NCI-H1436 (cell line): ENCODE data around the gene COPZ1.
"Not testable (repeated sequence)": the region's sequence is repeated elsewhere in the genome, so short reads cannot be mapped to it uniquely, and the experiment has no call there.

Experiments used
- DNase-seq: peaks from one replicate; lab custom pipeline; 2025; lab: John Stamatoyannopoulos, UW

Gene COPZ1, protein sequence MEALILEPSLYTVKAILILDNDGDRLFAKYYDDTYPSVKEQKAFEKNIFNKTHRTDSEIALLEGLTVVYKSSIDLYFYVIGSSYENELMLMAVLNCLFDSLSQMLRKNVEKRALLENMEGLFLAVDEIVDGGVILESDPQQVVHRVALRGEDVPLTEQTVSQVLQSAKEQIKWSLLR

DNA sequence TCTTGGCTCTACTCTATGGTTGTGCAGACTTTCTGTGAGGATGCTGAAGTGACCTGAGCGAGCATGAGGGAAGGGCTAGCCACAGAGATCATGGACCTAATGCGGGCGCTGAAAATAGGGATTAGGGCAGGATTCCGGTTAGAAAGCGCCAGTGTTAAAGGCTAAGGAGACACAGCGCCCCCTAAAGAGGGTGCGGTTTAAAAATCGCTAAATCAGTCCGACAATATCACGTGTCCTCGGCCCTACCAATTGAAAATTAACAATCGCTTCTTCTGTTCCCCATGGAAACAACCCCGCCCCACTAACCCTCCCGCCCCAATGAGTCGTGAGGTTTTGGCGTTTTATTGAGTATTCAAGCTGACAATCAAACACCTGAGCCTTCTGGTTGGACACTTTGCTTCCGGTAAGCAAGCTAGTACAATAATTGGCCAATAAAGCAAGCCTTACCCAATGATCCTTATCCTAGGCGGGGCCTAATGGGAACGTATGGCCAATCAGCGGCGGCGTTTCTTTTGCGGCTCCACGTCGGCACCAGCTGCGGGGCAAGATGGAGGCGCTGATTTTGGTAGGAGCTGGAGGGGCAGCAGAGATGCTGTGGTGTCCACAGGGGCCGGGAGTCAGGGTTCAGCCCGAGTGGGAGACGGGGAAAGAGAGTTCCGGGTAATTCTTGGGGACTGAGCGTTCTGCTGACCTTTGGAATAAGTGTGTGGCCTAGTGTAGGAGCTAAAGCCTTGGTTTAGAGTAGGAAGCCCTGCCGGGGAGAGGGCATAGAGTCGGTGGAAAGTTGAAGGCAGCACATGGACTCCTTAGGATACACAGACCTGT lies at the start of gene COPZ1:
TSS of gene COPZ1 (plus strand) at position 515 of the 825 bp plus-strand sequence. CDS start at position 548, 33 bp downstream.
- peak; percentile 99 for DNase-seq

DNA sequence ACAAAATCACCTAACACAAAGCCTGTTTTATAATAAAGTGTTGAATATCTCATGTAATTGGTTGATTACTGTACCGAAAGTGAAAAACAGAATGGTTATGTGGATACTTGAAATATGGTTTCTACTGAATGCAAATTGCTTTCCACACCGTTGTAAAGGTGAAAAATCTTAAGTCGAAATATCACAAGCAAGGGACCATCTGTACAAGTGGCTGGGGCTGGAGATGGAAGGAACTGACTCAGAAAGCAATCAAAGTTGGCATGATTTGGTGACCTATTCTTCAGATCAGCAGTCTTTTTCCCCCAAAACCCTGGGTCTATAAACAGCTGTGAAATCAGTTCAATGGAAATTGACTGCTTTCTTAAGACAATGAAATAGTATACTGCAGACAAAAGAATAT lies 48.6 kb upstream of the COPZ1 start:
- no peak for DNase-seq

DNA sequence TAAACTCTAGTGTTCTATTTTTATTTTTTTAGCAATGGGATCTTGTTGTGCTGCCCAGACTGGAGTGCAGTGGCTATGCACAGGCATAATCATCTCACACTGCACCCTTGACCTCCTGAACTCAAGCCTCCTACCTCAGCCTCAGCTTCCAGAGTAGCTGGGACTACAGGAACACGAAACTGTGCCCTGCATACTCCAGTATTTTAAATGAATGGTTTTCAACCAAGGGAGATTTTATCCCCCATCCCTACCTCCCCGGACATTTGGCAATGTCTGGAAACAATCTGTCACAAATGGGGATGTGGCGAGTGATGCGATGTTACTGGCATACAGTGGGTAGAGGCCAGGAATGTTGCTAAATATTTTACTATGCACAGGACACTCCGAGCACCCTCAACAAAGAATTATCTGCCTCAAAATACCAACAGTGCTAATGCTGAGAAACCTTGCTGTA lies 47.1 kb upstream of the COPZ1 start:
- no peak for DNase-seq

DNA sequence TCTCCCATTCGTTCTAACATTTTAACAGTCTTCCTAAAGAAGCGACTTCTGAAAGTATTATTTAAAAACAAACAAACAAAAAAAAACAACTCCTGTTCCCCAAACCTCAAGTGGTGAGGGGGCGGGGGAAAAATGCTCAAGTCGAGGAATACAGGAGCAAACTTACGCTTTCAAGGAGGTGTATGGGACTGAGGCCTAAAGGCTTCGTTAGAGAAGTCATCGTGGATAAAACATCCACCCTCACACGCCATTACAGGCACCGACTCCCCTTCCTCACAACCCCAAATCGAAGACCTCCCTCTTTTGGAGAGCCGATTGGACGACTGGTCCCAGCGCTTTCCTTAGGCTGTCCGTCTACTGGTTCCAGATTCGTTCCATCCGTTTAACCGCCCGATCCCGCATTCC lies 45.7 kb upstream of the COPZ1 start:
- no peak for DNase-seq

DNA sequence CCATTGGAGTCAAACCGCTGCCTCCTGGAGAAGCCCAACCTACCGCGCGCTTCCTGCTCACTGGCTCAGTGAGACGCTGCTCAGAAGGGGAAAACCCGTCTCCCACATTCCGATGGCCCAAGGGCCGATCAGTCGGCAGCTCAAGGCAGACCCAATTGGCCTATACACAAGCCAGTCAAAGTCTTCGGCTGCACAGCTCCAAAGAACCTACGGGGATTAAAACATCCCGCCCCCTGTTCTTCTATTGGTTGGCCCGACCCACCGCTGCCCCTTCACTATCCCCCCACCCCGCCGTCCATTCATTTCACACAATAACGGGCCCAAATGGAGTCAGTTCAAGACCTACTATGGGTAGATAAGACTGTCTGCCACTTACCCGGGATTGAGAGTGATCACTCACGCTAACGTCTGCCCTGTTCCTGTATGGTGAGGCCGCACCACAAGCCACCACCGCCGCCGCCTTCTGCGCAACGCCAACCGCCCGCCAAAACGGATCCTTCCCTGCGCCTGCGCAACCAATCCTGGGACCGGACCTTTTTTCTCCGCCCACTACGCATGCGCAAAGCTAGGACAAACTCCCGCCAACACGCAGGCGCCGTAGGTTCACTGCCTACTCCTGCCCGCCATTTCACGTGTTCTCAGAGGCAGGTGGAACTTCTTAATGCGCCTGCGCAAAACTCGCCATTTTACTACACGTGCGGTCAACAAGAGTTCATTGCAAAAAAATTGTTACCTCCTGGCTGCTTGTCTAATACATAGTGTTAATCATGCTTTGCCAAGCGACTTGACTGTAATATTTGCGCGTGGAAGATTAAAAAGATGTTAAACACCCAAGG lies 45.1 kb upstream of the COPZ1 start, which contains the start of gene CBX5:
TSS of gene CBX5 (minus strand) at position 491 of the 836 bp plus-strand sequence. CDS start 22,472 bp downstream, outside the sequence.
- DNase-seq, result peak; percentile 98

DNA sequence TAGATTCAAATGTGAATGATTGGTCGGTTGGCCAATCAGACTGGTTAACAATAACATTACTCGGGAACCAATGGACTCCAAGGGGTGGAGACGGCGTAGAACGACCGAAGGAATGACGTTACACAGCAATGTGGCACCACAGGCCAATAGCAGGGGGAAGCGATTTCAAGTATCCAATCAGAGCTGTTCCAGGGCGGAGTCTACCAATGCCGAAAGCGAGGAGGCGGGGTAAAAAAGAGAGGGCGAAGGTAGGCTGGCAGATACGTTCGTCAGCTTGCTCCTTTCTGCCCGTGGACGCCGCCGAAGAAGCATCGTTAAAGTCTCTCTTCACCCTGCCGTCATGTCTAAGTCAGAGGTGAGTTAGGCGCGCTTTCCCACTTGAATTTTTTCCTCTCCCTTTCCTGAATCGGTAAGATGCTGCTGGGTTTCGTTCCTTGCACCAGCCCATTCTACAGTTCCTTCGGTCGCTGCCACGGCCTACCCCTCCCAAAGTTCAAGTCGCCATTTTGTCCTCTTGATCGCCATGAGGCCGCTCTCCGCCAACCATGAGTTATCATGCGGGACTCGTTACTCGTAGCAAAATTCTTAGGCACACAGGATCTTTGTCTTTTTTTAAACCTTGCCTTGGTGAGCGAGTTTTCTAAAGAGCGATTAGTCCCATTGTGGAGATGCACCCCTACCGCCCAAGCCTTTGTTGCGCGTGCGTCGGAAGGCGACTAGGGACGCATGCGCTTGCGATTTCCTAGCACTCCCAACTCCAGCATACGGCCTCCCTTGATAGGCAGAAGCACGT lies 44.3 kb upstream of the COPZ1 start, which contains the start of gene HNRNPA1:
TSS of gene HNRNPA1 (plus strand) at position 259 of the 793 bp plus-strand sequence. CDS start at position 341, 82 bp downstream.
- DNase-seq, result peak; percentile 98

DNA sequence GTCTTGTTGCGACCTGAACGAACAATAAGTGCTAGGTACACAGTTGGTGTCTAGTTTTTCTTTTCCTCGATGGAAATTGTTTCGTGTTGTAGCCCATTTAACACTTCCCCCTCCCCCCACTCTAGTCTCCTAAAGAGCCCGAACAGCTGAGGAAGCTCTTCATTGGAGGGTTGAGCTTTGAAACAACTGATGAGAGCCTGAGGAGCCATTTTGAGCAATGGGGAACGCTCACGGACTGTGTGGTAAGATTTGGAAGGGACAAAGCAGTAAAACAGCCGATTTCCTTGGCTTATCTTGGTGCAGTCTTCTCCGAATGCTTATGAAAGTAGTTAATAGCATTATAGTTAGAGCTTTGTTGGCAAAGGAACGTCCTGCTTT lies 43.7 kb upstream of the COPZ1 start:
- peak; percentile 36 for DNase-seq

DNA sequence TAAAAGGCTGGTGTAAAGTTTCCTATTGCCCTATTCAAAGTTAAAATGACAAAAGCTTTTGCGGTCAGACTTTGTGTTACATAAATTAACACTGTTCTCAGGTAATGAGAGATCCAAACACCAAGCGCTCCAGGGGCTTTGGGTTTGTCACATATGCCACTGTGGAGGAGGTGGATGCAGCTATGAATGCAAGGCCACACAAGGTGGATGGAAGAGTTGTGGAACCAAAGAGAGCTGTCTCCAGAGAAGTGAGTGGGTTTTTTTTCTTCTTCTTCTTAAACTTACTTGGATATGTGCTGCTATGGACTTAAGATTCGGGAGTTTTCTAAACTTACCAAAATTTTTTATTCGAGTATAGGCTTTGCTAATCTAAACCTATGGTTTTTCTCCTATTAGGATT lies 43.2 kb upstream of the COPZ1 start:
- not testable (repeated sequence) for DNase-seq

DNA sequence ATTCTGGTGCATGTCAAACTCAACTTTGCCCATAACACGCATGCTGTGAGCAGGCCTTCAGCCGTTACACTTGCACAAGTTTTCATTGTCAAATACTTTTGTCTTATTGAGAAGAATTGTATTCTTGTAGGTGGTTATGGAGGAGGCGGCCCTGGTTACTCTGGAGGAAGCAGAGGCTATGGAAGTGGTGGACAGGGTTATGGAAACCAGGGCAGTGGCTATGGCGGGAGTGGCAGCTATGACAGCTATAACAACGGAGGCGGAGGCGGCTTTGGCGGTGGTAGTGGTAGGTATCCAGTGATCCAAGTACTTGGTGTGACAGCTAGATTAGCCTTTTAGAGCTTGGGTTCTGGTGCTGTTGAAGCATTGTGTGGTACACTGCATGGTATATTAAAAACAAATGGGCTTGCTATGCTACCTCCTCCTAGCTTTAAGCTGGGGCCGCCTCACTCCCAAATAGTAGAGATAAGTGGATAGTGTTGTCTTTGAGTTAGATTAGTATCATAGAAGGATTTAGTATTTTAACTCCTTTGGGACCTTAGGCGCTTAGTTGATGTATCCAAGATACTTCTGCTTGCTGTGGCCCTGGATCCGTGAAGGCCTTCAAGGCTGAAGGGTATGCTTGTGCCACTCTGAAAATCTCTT lies 41.9 kb upstream of the COPZ1 start:
- DNase-seq, result no peak

DNA sequence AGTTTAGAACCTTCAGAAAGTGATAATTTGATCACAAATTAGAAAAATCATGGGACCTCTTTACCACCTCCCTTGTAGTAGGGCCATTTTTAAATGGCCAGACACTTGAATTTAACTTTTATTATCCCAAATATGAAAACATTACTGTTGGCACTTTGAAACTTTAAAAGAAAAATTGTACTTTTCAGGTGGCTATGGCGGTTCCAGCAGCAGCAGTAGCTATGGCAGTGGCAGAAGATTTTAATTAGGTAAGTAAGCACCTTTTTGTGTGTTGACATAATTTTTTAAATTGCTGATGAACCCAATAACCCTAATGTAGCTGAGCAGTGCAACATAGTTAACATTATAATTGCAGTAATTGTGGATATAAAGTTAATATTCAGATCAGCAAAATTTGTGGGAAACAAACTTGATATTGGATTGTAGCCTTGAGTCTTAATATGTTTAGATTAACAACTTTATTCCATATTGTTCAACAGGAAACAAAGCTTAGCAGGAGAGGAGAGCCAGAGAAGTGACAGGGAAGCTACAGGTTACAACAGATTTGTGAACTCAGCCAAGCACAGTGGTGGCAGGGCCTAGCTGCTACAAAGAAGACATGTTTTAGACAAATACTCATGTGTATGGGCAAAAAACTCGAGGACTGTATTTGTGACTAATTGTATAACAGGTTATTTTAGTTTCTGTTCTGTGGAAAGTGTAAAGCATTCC lies 40.7 kb upstream of the COPZ1 start:
- DNase-seq, result not testable (repeated sequence)

DNA sequence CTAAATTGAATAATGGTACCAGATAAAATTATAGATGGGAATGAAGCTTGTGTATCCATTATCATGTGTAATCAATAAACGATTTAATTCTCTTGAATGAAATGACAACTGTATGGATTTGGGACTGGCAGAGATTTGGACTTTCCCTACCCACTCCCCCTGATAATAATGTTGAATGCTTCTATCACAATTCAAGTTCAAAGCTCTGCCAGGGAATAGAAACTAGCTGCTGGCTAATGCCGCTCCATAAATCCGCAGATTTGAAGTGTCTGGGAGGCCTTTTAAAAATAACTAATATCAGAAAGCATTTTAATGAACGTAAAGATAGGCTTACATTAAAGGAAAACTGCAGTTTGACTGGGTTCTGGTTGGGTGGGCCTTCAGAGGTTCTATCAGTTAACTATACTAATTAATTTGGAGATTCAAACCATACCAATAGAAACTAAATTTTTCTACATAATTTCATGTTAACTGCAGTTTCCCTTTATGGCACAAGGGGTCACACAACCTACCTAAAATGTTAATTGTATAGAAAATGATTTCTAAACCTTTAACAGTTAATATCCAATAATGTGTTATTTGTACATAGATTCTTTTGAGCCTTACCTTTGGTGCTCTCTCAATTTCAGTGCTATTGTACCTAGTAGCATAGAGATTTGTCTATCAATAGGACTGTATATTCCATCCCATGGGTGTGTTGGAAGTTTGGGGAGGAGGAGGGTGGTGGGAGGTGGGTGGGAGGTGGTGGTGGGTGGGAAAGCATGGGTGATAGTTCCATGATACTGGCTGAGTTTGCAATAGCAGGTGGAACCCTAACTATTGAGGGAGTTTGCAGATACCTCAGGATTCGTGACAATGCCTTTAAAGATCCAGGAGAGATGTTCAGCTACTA lies 39.5 kb upstream of the COPZ1 start:
- no peak for DNase-seq

DNA sequence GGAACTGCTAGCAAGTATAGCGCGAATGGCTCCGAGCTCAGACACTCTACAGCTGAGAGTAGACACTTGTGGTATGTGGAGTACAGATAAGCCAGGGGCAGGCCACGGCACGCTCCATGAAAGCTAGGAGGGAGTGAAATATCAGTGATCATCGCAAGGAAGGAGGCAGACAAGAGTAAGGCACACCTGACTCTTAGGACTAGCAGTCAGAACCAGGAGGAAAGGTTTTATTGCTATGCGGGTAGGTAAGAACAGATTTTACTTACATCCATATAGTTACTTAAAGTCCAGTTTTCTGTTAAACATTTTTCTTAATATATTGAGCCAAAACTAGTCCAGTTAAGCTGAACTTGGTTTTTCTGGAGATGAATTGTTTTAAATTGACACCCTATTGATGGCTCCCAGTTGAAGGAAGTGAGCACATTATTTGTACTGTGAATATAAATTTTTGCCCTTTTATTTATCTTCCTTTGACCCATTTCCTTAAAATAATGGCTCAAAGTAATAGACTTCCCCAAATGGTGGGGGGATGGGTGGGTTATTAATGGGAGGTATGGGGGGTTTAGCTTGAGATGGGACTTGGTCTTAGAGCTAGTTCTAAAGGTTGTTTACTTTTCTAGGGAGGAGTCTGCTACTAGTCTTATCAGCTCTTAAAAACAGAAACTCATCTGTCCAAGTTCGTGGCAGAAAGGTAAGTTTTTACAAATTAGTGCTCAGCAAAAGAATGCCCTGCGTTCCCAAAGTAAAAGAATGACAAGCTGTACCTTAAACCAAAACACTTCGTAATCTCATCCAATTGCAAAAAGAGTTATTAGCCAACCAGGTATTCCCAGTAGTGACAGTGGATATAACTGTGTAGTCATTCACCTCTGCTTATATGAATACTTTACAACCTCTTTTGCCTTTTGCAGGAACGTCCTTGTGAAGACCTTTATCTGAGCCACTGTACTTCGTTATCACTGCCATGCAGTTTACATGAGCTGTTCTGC lies 38.6 kb upstream of the COPZ1 start:
- DNase-seq, result no peak

DNA sequence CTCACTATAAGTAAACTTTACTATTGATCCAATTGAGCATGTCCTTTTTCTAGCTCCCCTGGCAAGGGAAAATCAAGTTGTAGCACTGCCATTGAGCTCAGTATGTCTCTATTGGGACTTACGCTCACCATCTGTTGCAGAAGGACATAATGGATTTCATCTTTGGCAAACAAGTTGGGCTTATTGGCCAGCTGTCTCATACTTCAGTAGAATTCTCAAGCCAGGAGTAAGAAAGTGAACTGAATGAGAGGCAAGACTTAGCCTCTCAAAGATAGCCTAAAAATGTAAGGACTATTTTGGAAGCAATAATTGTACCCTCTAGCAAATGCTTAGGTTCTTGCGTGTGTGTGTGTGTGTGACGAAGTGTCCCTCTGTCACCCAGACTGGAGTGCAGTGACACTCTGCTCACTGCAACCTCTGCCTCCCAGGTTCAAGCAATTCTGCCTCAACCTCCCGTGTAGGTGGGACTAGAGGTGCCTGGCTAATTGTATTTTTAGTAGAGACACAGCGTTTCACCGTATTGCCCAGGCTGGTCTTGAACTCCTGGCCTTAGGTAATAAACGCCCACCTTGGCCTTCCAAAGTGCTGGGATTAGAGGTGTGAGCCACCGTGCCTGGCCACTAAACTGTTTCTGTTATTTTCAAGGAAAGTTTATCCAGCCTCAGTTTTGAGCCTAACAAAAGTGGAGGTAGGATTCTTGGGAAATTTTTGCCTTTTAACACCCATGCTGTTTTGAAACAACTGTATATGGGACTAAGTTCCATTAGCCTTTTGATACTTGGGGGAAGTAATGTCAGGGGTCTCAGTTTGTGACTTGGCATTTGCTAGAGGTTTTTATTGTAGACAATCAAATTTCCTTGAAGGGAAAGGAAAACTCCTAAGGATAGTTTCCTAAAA lies 37.4 kb upstream of the COPZ1 start:
- DNase-seq, result no peak

DNA sequence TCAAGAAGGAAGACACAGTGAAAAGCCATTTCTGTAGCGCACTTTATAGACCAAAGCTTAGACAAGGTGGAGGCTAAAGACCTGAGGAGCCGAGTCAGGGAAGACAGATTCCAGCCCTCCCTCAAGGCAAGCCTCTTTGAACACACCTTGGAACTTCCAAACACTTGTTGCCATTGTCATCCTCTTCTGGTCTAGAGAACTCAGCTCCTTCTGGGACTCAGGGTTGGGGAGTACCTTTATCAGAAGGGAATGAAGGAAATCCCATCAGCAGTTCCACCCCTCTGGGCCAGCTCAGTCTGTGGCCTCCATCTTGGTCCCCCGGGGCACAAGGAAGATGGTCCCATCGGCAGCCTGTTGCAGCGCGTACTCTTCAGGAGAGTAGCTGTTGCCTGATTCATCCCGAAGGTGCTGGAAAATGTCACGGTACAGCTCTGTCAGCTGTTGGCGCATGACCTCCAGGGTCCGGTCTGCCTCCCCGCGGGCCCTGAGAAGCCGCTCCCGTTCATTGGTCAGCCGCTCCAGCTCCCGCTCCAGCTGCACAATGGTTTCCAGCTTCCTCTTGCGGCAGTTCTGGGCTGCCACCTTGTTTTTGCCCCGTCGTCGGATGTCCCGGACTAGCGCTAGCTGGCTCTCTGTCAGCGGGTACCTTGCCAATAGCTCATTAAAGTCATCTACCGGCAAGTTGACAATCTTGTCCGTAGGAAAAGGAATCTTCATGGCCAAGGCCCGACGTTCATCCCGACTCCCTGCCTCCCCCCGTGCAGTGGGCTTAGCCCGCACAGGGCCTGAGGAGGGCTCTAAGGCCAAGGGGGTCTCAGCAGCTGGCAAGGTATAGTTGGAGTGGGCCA lies 32.6 kb upstream of the COPZ1 start:
- no peak for DNase-seq

DNA sequence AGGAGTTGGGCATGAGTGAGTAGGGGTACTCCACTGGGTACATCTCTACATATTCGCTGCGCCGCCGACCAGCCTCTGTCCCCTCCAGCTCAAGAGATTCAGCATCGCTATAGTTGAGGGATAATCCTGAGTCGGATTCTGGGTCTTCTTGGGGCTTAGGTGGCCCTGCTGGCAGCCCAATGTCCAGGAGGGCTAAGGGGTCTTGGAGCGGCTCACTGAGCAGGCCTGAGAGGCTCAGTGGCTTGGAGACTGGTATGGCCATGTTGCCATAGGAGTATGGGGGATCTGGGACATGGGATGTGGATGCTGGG lies 32.0 kb upstream of the COPZ1 start:
- no peak for DNase-seq
